Gastroesophageal sphincter (tissue), 3 donors: ENCODE results near the gene KCNB1.

ENCODE experiments used
- CTCF ChIP-seq, 4 experiments: fragments of 200-600 bp in 2 of 4; fragments of 450-650 bp in 2 of 4; sonication (generic) in 1 of 4; IDR thresholded peaks; one replicate each; pipeline ENCODE4 v1.5.1; 2017 to 2019; ENCODE audit warnings: antibody characterized with exemption in 4 of 4, mild to moderate bottlenecking in 2 of 4, moderate library complexity in 2 of 4
- EP300 ChIP-seq: sonication (generic); formaldehyde crosslinking; IDR thresholded peaks from one replicate; pipeline ENCODE4 v1.6.1; 2017; ENCODE audit warnings: antibody characterized with exemption, mild to moderate bottlenecking
- POLR2A ChIP-seq, 2 donors: fragments of 450-650 bp; IDR thresholded peaks; one replicate each; pipeline ENCODE4 v1.6.1; 2017; ENCODE audit warnings: antibody characterized with exemption in 2 of 2, mild to moderate bottlenecking in 2 of 2, moderate library complexity in 1 of 2
- POLR2AphosphoS5 ChIP-seq: sonication (generic); formaldehyde crosslinking; IDR thresholded peaks from one replicate; pipeline ENCODE4 v1.6.1; 2017; ENCODE audit warnings: antibody characterized with exemption

GRCh38 chr20:49354673-49355072, 127.8 kb downstream of the KCNB1 start:
- TF ChIP-seq CTCF (IDR thresholded peaks at IDR 0.05) = no peak
- no peak for TF ChIP-seq POLR2A (IDR thresholded peaks at IDR 0.05)
- no peak for TF ChIP-seq POLR2AphosphoS5
- TF ChIP-seq EP300 = no peak
